ENCODE measurements around the gene TRAPPC12. TPM values are rescaled to one million over a fixed set of nuclear protein-coding genes. Genes with fewer than 3 reads are reported as not detected.
A peak's percentile ranks its signal among the peaks of the same experiment; 100 is the strongest.

Gene TRAPPC12
- polyA plus RNA-seq (2013, experiment 1 of 4), result 66.5 TPM
- polyA plus RNA-seq (2013, experiment 2 of 4), result 82.9 TPM
- 59.0 TPM for polyA plus RNA-seq (2013, experiment 3 of 4)
- polyA plus RNA-seq (2013, experiment 4 of 4), result 57.7 TPM

- Histone ChIP-seq H3K27me3 (ENCODE audit: control insufficient read depth, insufficient read depth, low read length, poor library complexity, severe bottlenecking) (no peaks in the 10 kb centered on the region), H3K4me3 (ENCODE audit: insufficient read depth, low read depth, low read length) (peak within 1 kb of the TSS; percentile 91), H3K27ac (ENCODE audit: insufficient read depth, low read depth, low read length, poor library complexity, severe bottlenecking) (peak within 1 kb of the TSS; percentile 61), H3K36me3 (ENCODE audit: control insufficient read depth, insufficient read depth, low read length) (peaks cover 4% of the 10 kb centered on the region), H3K9me3 (ENCODE audit: control insufficient read depth, low read length) (no peaks in the 10 kb centered on the region), H3K4me1 (ENCODE audit: control insufficient read depth, insufficient read depth, low read length) (peaks cover 17% of the 10 kb centered on the region)
- WGBS, 2 experiments, result 2 to 3% methylated on average over 61 of the region's 61 CpGs
Measured at GRCh38 chr2:3379647-3380534, at the start of gene TRAPPC12. TRAPPC12 (plus strand) TSS chr2:3379694; CDS start chr2:3387624, 7,930 bp downstream.

- Histone ChIP-seq H3K4me3 (ENCODE audit: insufficient read depth, low read depth, low read length) (no peak overlapping the region), H3K27ac (ENCODE audit: insufficient read depth, low read depth, low read length, poor library complexity, severe bottlenecking) (no peak overlapping the region), H3K36me3 (ENCODE audit: control insufficient read depth, insufficient read depth, low read length) (no peaks in the 10 kb centered on the region), H3K27me3 (ENCODE audit: control insufficient read depth, insufficient read depth, low read length, poor library complexity, severe bottlenecking) (no peaks in the 10 kb centered on the region), H3K9me3 (ENCODE audit: control insufficient read depth, low read length) (no peaks in the 10 kb centered on the region), H3K4me1 (ENCODE audit: control insufficient read depth, insufficient read depth, low read length) (no peaks in the 10 kb centered on the region)
- 90 to 95% methylated on average over 8 of the region's 8 CpGs for WGBS, 2 experiments
Measured at GRCh38 chr2:3332133-3332532, 47.4 kb upstream of the TRAPPC12 start.

GRCh38 chr2:3334392-3335345, 44.8 kb upstream of the TRAPPC12 start:
- no peaks in the 10 kb centered on the region for H3K27me3 ChIP-seq (ENCODE audit: control insufficient read depth, insufficient read depth, low read length, poor library complexity, severe bottlenecking)
- WGBS, 2 experiments, result 96% methylated on average over 24 of the region's 24 CpGs
- no peaks in the 10 kb centered on the region for H3K36me3 ChIP-seq (ENCODE audit: control insufficient read depth, insufficient read depth, low read length)
- no peak overlapping the region for H3K27ac ChIP-seq (ENCODE audit: insufficient read depth, low read depth, low read length, poor library complexity, severe bottlenecking)
- no peak overlapping the region for H3K4me3 ChIP-seq (ENCODE audit: insufficient read depth, low read depth, low read length)
- no peaks in the 10 kb centered on the region for H3K4me1 ChIP-seq (ENCODE audit: control insufficient read depth, insufficient read depth, low read length)
- no peaks in the 10 kb centered on the region for H3K9me3 ChIP-seq (ENCODE audit: control insufficient read depth, low read length)

GRCh38 chr2:3336844-3337243, 42.6 kb upstream of the TRAPPC12 start:
- Histone ChIP-seq H3K4me1 (ENCODE audit: control insufficient read depth, insufficient read depth, low read length) (no peaks in the 10 kb centered on the region), H3K4me3 (ENCODE audit: insufficient read depth, low read depth, low read length) (no peak overlapping the region), H3K27ac (ENCODE audit: insufficient read depth, low read depth, low read length, poor library complexity, severe bottlenecking) (no peak overlapping the region), H3K36me3 (ENCODE audit: control insufficient read depth, insufficient read depth, low read length) (no peaks in the 10 kb centered on the region), H3K9me3 (ENCODE audit: control insufficient read depth, low read length) (no peaks in the 10 kb centered on the region), H3K27me3 (ENCODE audit: control insufficient read depth, insufficient read depth, low read length, poor library complexity, severe bottlenecking) (no peaks in the 10 kb centered on the region)
- 67 to 98% methylated on average over 1 to 2 of the region's 2 CpGs for WGBS, 2 experiments

GRCh38 chr2:3338340-3338739, 41.2 kb upstream of the TRAPPC12 start:
- 93 to 95% methylated on average over 9 of the region's 10 CpGs for WGBS, 2 experiments
- Histone ChIP-seq H3K4me1 (ENCODE audit: control insufficient read depth, insufficient read depth, low read length) (no peaks in the 10 kb centered on the region), H3K27ac (ENCODE audit: insufficient read depth, low read depth, low read length, poor library complexity, severe bottlenecking) (no peak overlapping the region), H3K4me3 (ENCODE audit: insufficient read depth, low read depth, low read length) (no peak overlapping the region), H3K36me3 (ENCODE audit: control insufficient read depth, insufficient read depth, low read length) (no peaks in the 10 kb centered on the region), H3K9me3 (ENCODE audit: control insufficient read depth, low read length) (no peaks in the 10 kb centered on the region), H3K27me3 (ENCODE audit: control insufficient read depth, insufficient read depth, low read length, poor library complexity, severe bottlenecking) (no peaks in the 10 kb centered on the region)

- 88 to 98% methylated on average over 10 of the region's 10 CpGs for WGBS, 2 experiments
- H3K4me3 ChIP-seq (ENCODE audit: insufficient read depth, low read depth, low read length), result no peak overlapping the region
- H3K9me3 ChIP-seq (ENCODE audit: control insufficient read depth, low read length), result no peaks in the 10 kb centered on the region
Measured at GRCh38 chr2:3340144-3340543, 39.4 kb upstream of the TRAPPC12 start.

GRCh38 chr2:3341336-3341735, 38.2 kb upstream of the TRAPPC12 start:
- no peaks in the 10 kb centered on the region for H3K4me1 ChIP-seq (ENCODE audit: control insufficient read depth, insufficient read depth, low read length)
- H3K4me3 ChIP-seq (ENCODE audit: insufficient read depth, low read depth, low read length), result no peak overlapping the region
- H3K27me3 ChIP-seq (ENCODE audit: control insufficient read depth, insufficient read depth, low read length, poor library complexity, severe bottlenecking), result no peaks in the 10 kb centered on the region
- H3K36me3 ChIP-seq (ENCODE audit: control insufficient read depth, insufficient read depth, low read length), result no peaks in the 10 kb centered on the region
- no peaks in the 10 kb centered on the region for H3K9me3 ChIP-seq (ENCODE audit: control insufficient read depth, low read length)
- H3K27ac ChIP-seq (ENCODE audit: insufficient read depth, low read depth, low read length, poor library complexity, severe bottlenecking), result no peak overlapping the region
- WGBS, 2 experiments, result 98% methylated on average over 8 of the region's 8 CpGs

More at GRCh38 chr2:3340144-3340543, 39.4 kb upstream of the TRAPPC12 start:
- H3K36me3 ChIP-seq (ENCODE audit: control insufficient read depth, insufficient read depth, low read length), result no peaks in the 10 kb centered on the region
- no peak overlapping the region for H3K27ac ChIP-seq (ENCODE audit: insufficient read depth, low read depth, low read length, poor library complexity, severe bottlenecking)
- H3K27me3 ChIP-seq (ENCODE audit: control insufficient read depth, insufficient read depth, low read length, poor library complexity, severe bottlenecking), result no peaks in the 10 kb centered on the region
- no peaks in the 10 kb centered on the region for H3K4me1 ChIP-seq (ENCODE audit: control insufficient read depth, insufficient read depth, low read length)

GRCh38 chr2:3342324-3342723, 37.2 kb upstream of the TRAPPC12 start:
- WGBS, 2 experiments, result 95 to 96% methylated on average over 9 of the region's 9 CpGs
- no peaks in the 10 kb centered on the region for H3K36me3 ChIP-seq (ENCODE audit: control insufficient read depth, insufficient read depth, low read length)
- H3K4me1 ChIP-seq (ENCODE audit: control insufficient read depth, insufficient read depth, low read length), result no peaks in the 10 kb centered on the region
- no peaks in the 10 kb centered on the region for H3K9me3 ChIP-seq (ENCODE audit: control insufficient read depth, low read length)
- no peaks in the 10 kb centered on the region for H3K27me3 ChIP-seq (ENCODE audit: control insufficient read depth, insufficient read depth, low read length, poor library complexity, severe bottlenecking)
- no peak overlapping the region for H3K27ac ChIP-seq (ENCODE audit: insufficient read depth, low read depth, low read length, poor library complexity, severe bottlenecking)
- no peak overlapping the region for H3K4me3 ChIP-seq (ENCODE audit: insufficient read depth, low read depth, low read length)

GRCh38 chr2:3343012-3343411, 36.5 kb upstream of the TRAPPC12 start:
- H3K27me3 ChIP-seq (ENCODE audit: control insufficient read depth, insufficient read depth, low read length, poor library complexity, severe bottlenecking), result no peaks in the 10 kb centered on the region
- H3K27ac ChIP-seq (ENCODE audit: insufficient read depth, low read depth, low read length, poor library complexity, severe bottlenecking), result no peak overlapping the region
- no peak overlapping the region for H3K4me3 ChIP-seq (ENCODE audit: insufficient read depth, low read depth, low read length)
- H3K36me3 ChIP-seq (ENCODE audit: control insufficient read depth, insufficient read depth, low read length), result no peaks in the 10 kb centered on the region
- no peaks in the 10 kb centered on the region for H3K4me1 ChIP-seq (ENCODE audit: control insufficient read depth, insufficient read depth, low read length)
- WGBS, 2 experiments, result 93 to 94% methylated on average over 11 of the region's 11 CpGs
- no peaks in the 10 kb centered on the region for H3K9me3 ChIP-seq (ENCODE audit: control insufficient read depth, low read length)

GRCh38 chr2:3344897-3345296, 34.6 kb upstream of the TRAPPC12 start:
- H3K27me3 ChIP-seq (ENCODE audit: control insufficient read depth, insufficient read depth, low read length, poor library complexity, severe bottlenecking), result no peaks in the 10 kb centered on the region

More at GRCh38 chr2:3344897-3345296, 34.6 kb upstream of the TRAPPC12 start:
- Histone ChIP-seq H3K4me3 (ENCODE audit: insufficient read depth, low read depth, low read length) (no peak overlapping the region), H3K4me1 (ENCODE audit: control insufficient read depth, insufficient read depth, low read length) (peaks cover 3% of the 10 kb centered on the region), H3K9me3 (ENCODE audit: control insufficient read depth, low read length) (no peaks in the 10 kb centered on the region), H3K27ac (ENCODE audit: insufficient read depth, low read depth, low read length, poor library complexity, severe bottlenecking) (no peak overlapping the region), H3K36me3 (ENCODE audit: control insufficient read depth, insufficient read depth, low read length) (no peaks in the 10 kb centered on the region)
- WGBS, 2 experiments, result 97 to 98% methylated on average over 6 of the region's 6 CpGs
